GM23338 (cell line): ENCODE measurements around the gene ATP7A. TPM values are rescaled to one million over a fixed set of nuclear protein-coding genes. Genes with fewer than 3 reads are reported as not detected.

Source experiments
- ATAC-seq: fragments of 200-7000 bp; cut with Tn5 transposase; 3 replicates; pipeline ENCODE4 v1.9.1; 2020
- DNase-seq: peaks from one replicate; pipeline ENCODE4 v3.0.0-alpha.2; 2015; ENCODE audit warnings: low spot score
- H2AFZ ChIP-seq: fragments of 200-600 bp; sonication (generic); 2 replicates; pipeline ENCODE4 v1.8.0; 2016; ENCODE audit warnings: antibody characterized with exemption, mild to moderate bottlenecking, moderate library complexity
- H3F3A ChIP-seq: fragments of 200-600 bp; sonication (generic); replicated peaks from 2 replicates; pipeline ENCODE4 v1.8.0; 2017; ENCODE audit warnings: antibody characterized with exemption, mixed run types, low read depth
- H3K27ac ChIP-seq: fragments of 200-600 bp; sonication (generic); 2 replicates; pipeline ENCODE4 v1.6.1; 2016; ENCODE audit warnings: low read depth
- H3K27me3 ChIP-seq: fragments of 200-600 bp; sonication (generic); 2 replicates; pipeline ENCODE4 v1.8.0; 2016; ENCODE audit warnings: mild to moderate bottlenecking, mixed run types, moderate library complexity; ENCODE audit not compliant: insufficient read depth
- H3K36me3 ChIP-seq: fragments of 200-600 bp; sonication (generic); 2 replicates; pipeline ENCODE4 v1.8.0; 2016; ENCODE audit warnings: mild to moderate bottlenecking; ENCODE audit not compliant: insufficient read depth
- H3K4me1 ChIP-seq: fragments of 200-600 bp; sonication (generic); 2 replicates; pipeline ENCODE4 v1.8.0; 2016; ENCODE audit warnings: mild to moderate bottlenecking, moderate library complexity; ENCODE audit not compliant: insufficient read depth
- H3K4me2 ChIP-seq: fragments of 200-600 bp; sonication (generic); 2 replicates; pipeline ENCODE4 v1.7.1; 2017; ENCODE audit warnings: mixed run types
- H3K4me3 ChIP-seq: fragments of 200-600 bp; sonication (generic); 2 replicates; pipeline ENCODE4 v1.6.1; 2016; ENCODE audit warnings: mixed run types
- H3K79me2 ChIP-seq: fragments of 200-600 bp; sonication (generic); replicated peaks from 2 replicates; pipeline ENCODE4 v1.8.0; 2017; ENCODE audit warnings: mild to moderate bottlenecking; ENCODE audit not compliant: insufficient read depth
- H3K9me2 ChIP-seq: fragments of 200-600 bp; sonication (generic); 2 replicates; pipeline ENCODE4 v1.8.0; 2017; ENCODE audit not compliant: insufficient read depth
- H4K20me1 ChIP-seq: fragments of 200-600 bp; sonication (generic); replicated peaks from 2 replicates; pipeline ENCODE4 v1.8.0; 2017; ENCODE audit warnings: mild to moderate bottlenecking; ENCODE audit not compliant: insufficient read depth
- H3K27ac Mint-ChIP-seq: 2 replicates; pipeline ENCODE4 v1.8.0; 2020; ENCODE audit warnings: inconsistent platforms, mild to moderate bottlenecking, moderate library complexity, mixed read lengths
- H3K27me3 Mint-ChIP-seq: 3 replicates; pipeline ENCODE4 v1.8.0; 2022; ENCODE audit warnings: low read depth, mild to moderate bottlenecking, moderate library complexity, mixed read lengths, inconsistent platforms; ENCODE audit not compliant: insufficient read depth, poor library complexity
- H3K36me3 Mint-ChIP-seq: 3 replicates; pipeline ENCODE4 v1.8.0; 2021; ENCODE audit warnings: low read depth, mild to moderate bottlenecking, inconsistent platforms, moderate library complexity, mixed read lengths
- H3K4me1 Mint-ChIP-seq: 3 replicates; pipeline ENCODE4 v1.8.0; 2020; ENCODE audit warnings: mild to moderate bottlenecking, inconsistent platforms, mixed read lengths
- H3K4me3 Mint-ChIP-seq: 3 replicates; pipeline ENCODE4 v1.8.0; 2021; ENCODE audit warnings: moderate library complexity, mild to moderate bottlenecking, inconsistent platforms, mixed read lengths
- H3K9me3 Mint-ChIP-seq: 3 replicates; pipeline ENCODE4 v1.8.0; 2020; ENCODE audit warnings: moderate library complexity, mild to moderate bottlenecking, inconsistent platforms, mixed read lengths
- EZH2 ChIP-seq: fragments of 200-600 bp; sonication (generic); IDR thresholded peaks from one replicate; pipeline ENCODE4 v1.8.0; 2017; ENCODE audit warnings: antibody characterized with exemption, mild to moderate bottlenecking, low read depth; ENCODE audit not compliant: unreplicated experiment
- REST ChIP-seq: IDR thresholded peaks from one replicate; pipeline ENCODE4 v1.6.1; 2018; ENCODE audit warnings: antibody characterized with exemption; ENCODE audit not compliant: unreplicated experiment
- STAT1 ChIP-seq: IDR thresholded peaks from one replicate; pipeline ENCODE4 v1.6.1; 2016; ENCODE audit warnings: antibody characterized with exemption; ENCODE audit not compliant: unreplicated experiment
- ZNF114 ChIP-seq: fragments of 250-450 bp; sonication (Bioruptor Pico); IDR thresholded peaks from 2 replicates; pipeline ENCODE4 v1.5.0; 2020; ENCODE audit warnings: mild to moderate bottlenecking, moderate library complexity
- polyA plus RNA-seq: library from polyadenylated mRNA; unstranded; fragments of >200 nt; fragmentation: Nextera tagmentation; extraction: Ambion mirVana; gene quantifications from 2 replicates; pipeline ENCODE4 v1.2.1, GENCODE V29; 2016
- total RNA-seq: library from RNA; depleted of rRNA; stranded (reverse); fragments of >200 nt; shearing (Covaris generic); gene quantifications from 2 replicates; pipeline ENCODE4 v1.2.3, GENCODE V29; 2014
- TF ChIP-seq, protein P1 (sequence below): fragments of 250-450 bp; sonication (Bioruptor Pico); IDR thresholded peaks from 2 replicates; pipeline ENCODE4 v1.5.0; 2020; ENCODE audit warnings: mild to moderate bottlenecking, moderate library complexity

The ATP7A gene
- total and polyA plus RNA-seq, 2 experiments from 2014 or later = 2.2 to 3.1 TPM

DNA sequence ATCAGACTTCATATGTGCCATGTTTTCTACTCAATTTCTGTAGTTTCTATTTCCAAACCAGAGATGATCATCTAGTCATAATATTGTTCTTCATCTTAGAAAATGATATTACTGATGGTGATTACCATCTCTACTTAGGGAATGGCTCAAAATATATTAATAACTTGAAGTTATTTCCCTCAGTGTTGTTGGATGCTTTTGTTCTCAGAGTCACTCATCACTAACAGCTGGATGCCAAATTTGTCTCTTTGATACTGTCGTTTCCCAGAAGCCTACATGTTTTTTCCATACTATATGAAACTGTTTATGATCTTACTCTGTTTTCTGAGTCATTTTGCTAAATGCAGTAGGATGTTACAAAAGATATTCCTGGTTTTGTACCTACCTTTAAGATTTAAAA lies 50.1 kb downstream of the ATP7A start (continued):
- TF ChIP-seq REST = no peak

GRCh38 chrX:77961063-77961462 lies 50.6 kb downstream of the ATP7A start:
- Histone ChIP-seq H3K36me3 (no peaks in the 10 kb centered on the region), H3K79me2 (no peaks in the 10 kb centered on the region), H3F3A (no peaks in the 10 kb centered on the region), H3K27ac (no peak overlapping the region), H2AFZ (no peak overlapping the region), H3K4me2 (no peak overlapping the region), H4K20me1 (no peaks in the 10 kb centered on the region), H3K4me1 (no peaks in the 10 kb centered on the region), H3K27me3 (no peaks in the 10 kb centered on the region), H3K4me3 (no peak overlapping the region), H3K9me2 (no peaks in the 10 kb centered on the region)
- DNase-seq (no peak), ATAC-seq (no peak)
- Mint-ChIP-seq H3K4me1 (no peaks in the 10 kb centered on the region), H3K9me3 (no peaks in the 10 kb centered on the region), H3K27ac (no peak overlapping the region), H3K27me3 (peaks cover 2% of the 10 kb centered on the region), H3K36me3 (no peaks in the 10 kb centered on the region), H3K4me3 (no peak overlapping the region)
- TF ChIP-seq EZH2 (no peak), ZNF114 (CRISPR knock-in tag) (no peak), STAT1 (no peak)
- TF ChIP-seq, protein P1, sequence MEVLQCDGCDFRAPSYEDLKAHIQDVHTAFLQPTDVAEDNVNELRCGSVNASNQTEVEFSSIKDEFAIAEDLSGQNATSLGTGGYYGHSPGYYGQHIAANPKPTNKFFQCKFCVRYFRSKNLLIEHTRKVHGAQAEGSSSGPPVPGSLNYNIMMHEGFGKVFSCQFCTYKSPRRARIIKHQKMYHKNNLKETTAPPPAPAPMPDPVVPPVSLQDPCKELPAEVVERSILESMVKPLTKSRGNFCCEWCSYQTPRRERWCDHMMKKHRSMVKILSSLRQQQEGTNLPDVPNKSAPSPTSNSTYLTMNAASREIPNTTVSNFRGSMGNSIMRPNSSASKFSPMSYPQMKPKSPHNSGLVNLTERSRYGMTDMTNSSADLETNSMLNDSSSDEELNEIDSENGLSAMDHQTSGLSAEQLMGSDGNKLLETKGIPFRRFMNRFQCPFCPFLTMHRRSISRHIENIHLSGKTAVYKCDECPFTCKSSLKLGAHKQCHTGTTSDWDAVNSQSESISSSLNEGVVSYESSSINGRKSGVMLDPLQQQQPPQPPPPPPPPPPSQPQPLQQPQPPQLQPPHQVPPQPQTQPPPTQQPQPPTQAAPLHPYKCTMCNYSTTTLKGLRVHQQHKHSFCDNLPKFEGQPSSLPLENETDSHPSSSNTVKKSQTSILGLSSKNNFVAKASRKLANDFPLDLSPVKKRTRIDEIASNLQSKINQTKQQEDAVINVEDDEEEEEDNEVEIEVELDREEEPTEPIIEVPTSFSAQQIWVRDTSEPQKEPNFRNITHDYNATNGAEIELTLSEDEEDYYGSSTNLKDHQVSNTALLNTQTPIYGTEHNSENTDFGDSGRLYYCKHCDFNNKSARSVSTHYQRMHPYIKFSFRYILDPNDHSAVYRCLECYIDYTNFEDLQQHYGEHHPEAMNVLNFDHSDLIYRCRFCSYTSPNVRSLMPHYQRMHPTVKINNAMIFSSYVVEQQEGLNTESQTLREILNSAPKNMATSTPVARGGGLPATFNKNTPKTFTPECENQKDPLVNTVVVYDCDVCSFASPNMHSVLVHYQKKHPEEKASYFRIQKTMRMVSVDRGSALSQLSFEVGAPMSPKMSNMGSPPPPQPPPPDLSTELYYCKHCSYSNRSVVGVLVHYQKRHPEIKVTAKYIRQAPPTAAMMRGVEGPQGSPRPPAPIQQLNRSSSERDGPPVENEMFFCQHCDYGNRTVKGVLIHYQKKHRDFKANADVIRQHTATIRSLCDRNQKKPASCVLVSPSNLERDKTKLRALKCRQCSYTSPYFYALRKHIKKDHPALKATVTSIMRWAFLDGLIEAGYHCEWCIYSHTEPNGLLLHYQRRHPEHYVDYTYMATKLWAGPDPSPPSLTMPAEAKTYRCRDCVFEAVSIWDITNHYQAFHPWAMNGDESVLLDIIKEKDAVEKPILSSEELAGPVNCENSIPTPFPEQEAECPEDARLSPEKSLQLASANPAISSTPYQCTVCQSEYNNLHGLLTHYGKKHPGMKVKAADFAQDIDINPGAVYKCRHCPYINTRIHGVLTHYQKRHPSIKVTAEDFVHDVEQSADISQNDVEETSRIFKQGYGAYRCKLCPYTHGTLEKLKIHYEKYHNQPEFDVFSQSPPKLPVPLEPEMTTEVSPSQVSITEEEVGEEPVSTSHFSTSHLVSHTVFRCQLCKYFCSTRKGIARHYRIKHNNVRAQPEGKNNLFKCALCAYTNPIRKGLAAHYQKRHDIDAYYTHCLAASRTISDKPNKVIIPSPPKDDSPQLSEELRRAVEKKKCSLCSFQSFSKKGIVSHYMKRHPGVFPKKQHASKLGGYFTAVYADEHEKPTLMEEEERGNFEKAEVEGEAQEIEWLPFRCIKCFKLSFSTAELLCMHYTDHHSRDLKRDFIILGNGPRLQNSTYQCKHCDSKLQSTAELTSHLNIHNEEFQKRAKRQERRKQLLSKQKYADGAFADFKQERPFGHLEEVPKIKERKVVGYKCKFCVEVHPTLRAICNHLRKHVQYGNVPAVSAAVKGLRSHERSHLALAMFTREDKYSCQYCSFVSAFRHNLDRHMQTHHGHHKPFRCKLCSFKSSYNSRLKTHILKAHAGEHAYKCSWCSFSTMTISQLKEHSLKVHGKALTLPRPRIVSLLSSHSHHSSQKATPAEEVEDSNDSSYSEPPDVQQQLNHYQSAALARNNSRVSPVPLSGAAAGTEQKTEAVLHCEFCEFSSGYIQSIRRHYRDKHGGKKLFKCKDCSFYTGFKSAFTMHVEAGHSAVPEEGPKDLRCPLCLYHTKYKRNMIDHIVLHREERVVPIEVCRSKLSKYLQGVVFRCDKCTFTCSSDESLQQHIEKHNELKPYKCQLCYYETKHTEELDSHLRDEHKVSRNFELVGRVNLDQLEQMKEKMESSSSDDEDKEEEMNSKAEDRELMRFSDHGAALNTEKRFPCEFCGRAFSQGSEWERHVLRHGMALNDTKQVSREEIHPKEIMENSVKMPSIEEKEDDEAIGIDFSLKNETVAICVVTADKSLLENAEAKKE (CRISPR knock-in tag) = no peak
